GM21381 (cell line): ENCODE measurements around the gene PDC.
A peak's percentile ranks its signal among the peaks of the same experiment; 100 is the strongest.
"Not testable (repeated sequence)": the region's sequence is repeated elsewhere in the genome, so short reads cannot be mapped to it uniquely, and the experiment has no call there.

ENCODE experiments used
- ATAC-seq: cut with Tn5 transposase; IDR thresholded peaks from one replicate; pipeline ENCODE4 v1.9.1; 2021; ENCODE audit warnings: mild to moderate bottlenecking, moderate library complexity; ENCODE audit not compliant: unreplicated experiment

The PDC gene

GRCh38 chr1:186473047-186473446, 12.1 kb upstream of the PDC start:
- ATAC-seq: no peak

GRCh38 chr1:186465946-186466345, 5.0 kb upstream of the PDC start:
- ATAC-seq: no peak

GRCh38 chr1:186465491-186465890, 4.6 kb upstream of the PDC start:
- ATAC-seq: not testable (repeated sequence)

GRCh38 chr1:186463926-186464325, 3.0 kb upstream of the PDC start:
- ATAC-seq: no peak

- ATAC-seq: no peak
These were observed 2.6 kb upstream of the PDC start for GRCh38 chr1:186463511-186463910.

GRCh38 chr1:186459161-186459560, 1.8 kb downstream of the PDC start:
- not testable (repeated sequence) for ATAC-seq

- ATAC-seq: no peak
These were observed 4.1 kb downstream of the PDC start for GRCh38 chr1:186456729-186457255.

GRCh38 chr1:186454981-186455380, 5.9 kb downstream of the PDC start:
- no peak for ATAC-seq

GRCh38 chr1:186446152-186446551, 14.8 kb downstream of the PDC start:
- ATAC-seq: no peak

- ATAC-seq: no peak
These were observed 17.3 kb downstream of the PDC start for GRCh38 chr1:186443638-186444037.

GRCh38 chr1:186442651-186443375, 18.1 kb downstream of the PDC start:
- ATAC-seq: no peak

- ATAC-seq: no peak
These were observed 20.3 kb downstream of the PDC start for GRCh38 chr1:186440584-186440983.

- ATAC-seq: no peak
These were observed 22.3 kb downstream of the PDC start for GRCh38 chr1:186438567-186438966.

GRCh38 chr1:186435336-186435735, 25.6 kb downstream of the PDC start:
- no peak for ATAC-seq

GRCh38 chr1:186429017-186429416, 31.9 kb downstream of the PDC start:
- no peak for ATAC-seq

GRCh38 chr1:186426118-186426517, 34.8 kb downstream of the PDC start:
- ATAC-seq: no peak

GRCh38 chr1:186424539-186424938, 36.4 kb downstream of the PDC start:
- no peak for ATAC-seq

GRCh38 chr1:186421446-186421845, 39.5 kb downstream of the PDC start:
- ATAC-seq: no peak

GRCh38 chr1:186420923-186421322, 40.0 kb downstream of the PDC start:
- ATAC-seq: peak; percentile 85

- no peak for ATAC-seq
These were observed 40.6 kb downstream of the PDC start for GRCh38 chr1:186420311-186420710.

- no peak for ATAC-seq
These were observed 42.4 kb downstream of the PDC start for GRCh38 chr1:186418503-186418902.

GRCh38 chr1:186413319-186413718, 47.6 kb downstream of the PDC start:
- no peak for ATAC-seq

- ATAC-seq: no peak
These were observed 51.8 kb downstream of the PDC start for GRCh38 chr1:186409091-186409490.
